Adrenal gland (tissue), 12 donors: Measurements from ENCODE around the gene MMEL1. TPM values are rescaled to one million over a fixed set of nuclear protein-coding genes. Genes with fewer than 3 reads are reported as not detected.
"Not testable (repeated sequence)": the region's sequence is repeated elsewhere in the genome, so short reads cannot be mapped to it uniquely, and the experiment has no call there.

Experiments
- DNase-seq, 7 donors: peaks; one replicate each; pipeline ENCODE4 v3.0.0-alpha.2; 2019 to 2020
- H3K27ac ChIP-seq, 5 donors: fragments of 200-600 bp; sonication (generic) in 4 of 5; 1 replicate in 3 of 5; 2 replicates in 2 of 5; pipeline versions ENCODE4 v1.5.1 to v1.8.0; 2016 to 2020; ENCODE audit warnings: mild to moderate bottlenecking in 1 of 5
- H3K27me3 ChIP-seq: fragments of 200-600 bp; 2 replicates; pipeline ENCODE4 v1.8.0; 2021
- H3K36me3 ChIP-seq, 2 donors: fragments of 200-600 bp; replicated peaks in 1 of 2; 1 replicate in 1 of 2; 2 replicates in 1 of 2; pipeline versions ENCODE4 v1.5.1 to v1.8.0; 2018 to 2022
- H3K4me1 ChIP-seq, 2 donors: fragments of 200-600 bp; replicated peaks in 1 of 2; 1 replicate in 1 of 2; 2 replicates in 1 of 2; pipeline versions ENCODE4 v1.5.1 to v1.8.0; 2018 to 2021
- H3K4me3 ChIP-seq, 4 donors: fragments of 200-600 bp; sonication (generic) in 3 of 4; one replicate each; pipeline ENCODE4 v1.5.1; 2016 to 2018
- H3K9me3 ChIP-seq, 3 donors: fragments of 200-600 bp; sonication (generic) in 1 of 3; replicated peaks in 1 of 3; 1 replicate in 2 of 3; 2 replicates in 1 of 3; pipeline versions ENCODE4 v1.5.1 to v1.8.0; 2016 to 2021
- POLR2A ChIP-seq, 2 donors: fragments of 450-650 bp; IDR thresholded peaks; one replicate each; pipeline ENCODE4 v1.6.1; 2017; ENCODE audit warnings: antibody characterized with exemption in 2 of 2, mild to moderate bottlenecking in 2 of 2, moderate library complexity in 1 of 2
- WGBS, 4 donors: extraction: QIAGEN DNeasy Blood & Tissue Kit in 2 of 4; methylation state at CpG; one replicate each; pipeline versions ENCODE4 v1.1.5 to v1.1.7; 2013 to 2017; 5-methylcytosine and 5-hydroxymethylcytosine counted together
- intact Hi-C, 2 donors: fragments of 100-400 bp; cut with DNase I; formaldehyde crosslinking; loops; one replicate each; pipeline versions ENCODE4 v1.14.1 to v1.15.0; 2022 to 2023
- polyA plus RNA-seq, 3 donors: library from polyadenylated mRNA; stranded (reverse); fragments of 200-250 nt in 2 of 3; fragments of 350-450 nt in 1 of 3; fragmentation: Illumina TruSeq in 1 of 3; extraction: RNeasy Lipid Tissue Mini Kit (QIAGEN cat#74804) in 1 of 3; gene quantifications; one replicate each; pipeline ENCODE4 v1.2.3, GENCODE V29; 2013 to 2014
- total RNA-seq, 9 donors: library from RNA; depleted of rRNA in 4 of 9; stranded (reverse); fragments of >200 nt in 4 of 9; fragments of 120-200 nt in 1 of 9; fragmentation: NEBNext Ultra II Directional in 1 of 9; extraction: Animal tissue kit (Norgen Biotek cat#: 25700) in 1 of 9; gene quantifications; one replicate each; pipeline versions ENCODE4 v1.1.0 to v1.2.4, GENCODE V29; 2013 to 2023
- TF ChIP-seq, protein P1 (sequence below), 6 experiments: fragments of 450-650 bp in 4 of 6; fragments of 200-600 bp in 2 of 6; sonication (generic) in 1 of 6; IDR thresholded peaks; 1 replicate in 5 of 6; 2 replicates in 1 of 6; pipeline versions ENCODE4 v1.5.1 to v1.8.0; 2016 to 2021; ENCODE audit warnings: antibody characterized with exemption in 6 of 6, mild to moderate bottlenecking in 2 of 6, moderate library complexity in 1 of 6
- donor health status: healthy with polysubstance abuse.
- donor health status: Bipolar disorder and iron deficiency.
- donor health status: DM: yes; HTN: yes; CAD: no.
- donor health status: DM: no; HTN: no; CAD: no.
- donor health status: DM: no; HTN: no; CAD: no.
- donor health status: DM: yes; HTN: yes; CAD: no.

MMEL1 gene
- total and polyA plus RNA-seq, 12 donors = 0.30 to 8.2 (median 2.6) TPM

DNA sequence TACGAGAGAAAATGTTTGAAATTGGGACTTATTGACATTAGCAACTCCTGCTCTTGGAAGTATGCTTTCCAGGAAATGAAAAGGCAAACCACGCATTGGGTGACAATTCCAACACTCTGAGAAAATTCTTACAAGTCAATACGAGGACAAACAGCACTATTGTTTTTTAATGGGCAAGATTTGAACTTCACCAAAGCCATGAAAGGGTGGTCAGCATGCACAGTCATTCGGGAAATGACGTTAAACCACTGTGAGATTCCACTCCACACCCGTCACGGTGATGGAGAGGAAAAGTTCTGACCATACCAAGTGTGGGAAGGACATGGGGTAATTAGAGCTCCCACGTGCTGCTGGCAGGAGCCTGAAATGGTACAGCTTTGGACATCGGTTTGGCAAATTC lies 58.5 kb downstream of the MMEL1 start:
- TF ChIP-seq, protein P1, sequence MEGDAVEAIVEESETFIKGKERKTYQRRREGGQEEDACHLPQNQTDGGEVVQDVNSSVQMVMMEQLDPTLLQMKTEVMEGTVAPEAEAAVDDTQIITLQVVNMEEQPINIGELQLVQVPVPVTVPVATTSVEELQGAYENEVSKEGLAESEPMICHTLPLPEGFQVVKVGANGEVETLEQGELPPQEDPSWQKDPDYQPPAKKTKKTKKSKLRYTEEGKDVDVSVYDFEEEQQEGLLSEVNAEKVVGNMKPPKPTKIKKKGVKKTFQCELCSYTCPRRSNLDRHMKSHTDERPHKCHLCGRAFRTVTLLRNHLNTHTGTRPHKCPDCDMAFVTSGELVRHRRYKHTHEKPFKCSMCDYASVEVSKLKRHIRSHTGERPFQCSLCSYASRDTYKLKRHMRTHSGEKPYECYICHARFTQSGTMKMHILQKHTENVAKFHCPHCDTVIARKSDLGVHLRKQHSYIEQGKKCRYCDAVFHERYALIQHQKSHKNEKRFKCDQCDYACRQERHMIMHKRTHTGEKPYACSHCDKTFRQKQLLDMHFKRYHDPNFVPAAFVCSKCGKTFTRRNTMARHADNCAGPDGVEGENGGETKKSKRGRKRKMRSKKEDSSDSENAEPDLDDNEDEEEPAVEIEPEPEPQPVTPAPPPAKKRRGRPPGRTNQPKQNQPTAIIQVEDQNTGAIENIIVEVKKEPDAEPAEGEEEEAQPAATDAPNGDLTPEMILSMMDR (IDR thresholded peaks at IDR 0.05) = no peak
- no peak for TF ChIP-seq POLR2A (IDR thresholded peaks at IDR 0.05)
- intact Hi-C loops = no loop called here
- Histone ChIP-seq H3K27me3 (peaks cover 5% of the 10 kb centered on the region), H3K4me1 (no peaks in the 10 kb centered on the region), H3K27ac (no peak overlapping the region), H3K4me3 (no peak overlapping the region), H3K36me3 (no peaks in the 10 kb centered on the region), H3K9me3 (no peaks in the 10 kb centered on the region)
- no peak for DNase-seq
- WGBS, 4 donors = 80 to 82% (median 81%) methylated on average over 9 of the region's 9 CpGs

DNA sequence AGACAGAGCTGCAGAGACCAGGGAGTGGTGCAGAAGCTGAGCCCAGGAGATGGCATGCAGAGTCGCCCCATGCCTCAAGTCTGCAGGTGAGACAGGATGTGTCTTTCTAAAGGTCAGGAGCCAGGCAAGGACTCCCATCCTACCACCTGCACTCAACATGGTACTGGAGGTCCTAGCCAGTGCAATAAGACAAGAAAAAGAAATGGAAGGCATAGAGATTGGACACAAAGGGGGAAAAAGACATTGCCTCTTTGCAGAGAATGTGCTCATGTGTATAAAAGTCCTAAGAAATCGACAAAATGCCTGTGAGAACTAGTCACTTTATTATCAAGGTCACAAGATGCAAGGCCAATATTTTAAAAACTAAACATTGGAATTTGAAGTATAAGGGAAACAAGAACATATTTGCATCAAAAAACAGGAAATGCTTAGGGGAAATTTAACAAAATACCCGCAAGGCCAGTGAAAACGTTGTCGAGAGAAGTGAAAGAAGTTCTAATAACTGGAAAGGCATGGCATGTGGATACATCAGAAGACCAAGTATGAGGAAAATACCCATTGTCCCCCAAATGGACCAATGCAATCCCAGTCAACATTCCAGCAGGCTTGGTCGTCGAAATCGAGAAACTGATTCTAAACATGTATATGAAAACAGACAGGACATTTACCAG lies 59.4 kb downstream of the MMEL1 start:
- Histone ChIP-seq H3K36me3 (no peaks in the 10 kb centered on the region), H3K4me1 (no peaks in the 10 kb centered on the region), H3K27ac (no peak overlapping the region), H3K27me3 (peaks cover 5% of the 10 kb centered on the region), H3K4me3 (no peak overlapping the region), H3K9me3 (no peaks in the 10 kb centered on the region)
- WGBS, 4 donors = 79 to 81% (median 80%) methylated on average over 8 of the region's 8 CpGs
- no peak for TF ChIP-seq POLR2A (IDR thresholded peaks at IDR 0.05)
- TF ChIP-seq, protein P1 (IDR thresholded peaks at IDR 0.05) = no peak
- intact Hi-C loops = no loop called here
- no peak for DNase-seq

DNA sequence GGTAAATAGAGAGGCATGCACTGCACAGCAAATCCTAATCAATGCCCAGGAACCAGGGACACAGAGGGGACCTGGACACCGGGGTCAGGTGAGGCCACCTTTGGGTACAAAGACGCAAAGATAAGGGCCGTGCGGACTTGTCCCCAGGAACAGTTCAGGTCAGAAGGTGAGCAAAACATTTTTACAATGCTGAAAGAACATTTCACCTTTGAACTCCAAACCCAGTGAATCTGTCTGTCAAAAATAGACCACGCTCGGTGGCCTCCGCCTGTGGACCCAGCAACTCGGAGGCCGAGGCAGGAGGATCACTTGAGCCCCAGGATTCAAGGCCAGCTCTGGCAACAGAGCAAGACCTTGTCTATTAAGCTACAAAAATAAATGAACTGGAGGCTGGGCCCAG lies 61.5 kb downstream of the MMEL1 start:
- intact Hi-C loops = no loop called here
- TF ChIP-seq POLR2A (IDR thresholded peaks at IDR 0.05) = no peak
- TF ChIP-seq, protein P1 (IDR thresholded peaks at IDR 0.05) = no peak
- Histone ChIP-seq H3K4me3 (no peak overlapping the region), H3K9me3 (no peaks in the 10 kb centered on the region), H3K27ac (no peak overlapping the region), H3K36me3 (no peaks in the 10 kb centered on the region), H3K27me3 (no peaks in the 10 kb centered on the region), H3K4me1 (no peaks in the 10 kb centered on the region)
- no peak for DNase-seq
- WGBS, 4 donors = 85 to 91% (median 87%) methylated on average over 9 of the region's 9 CpGs

DNA sequence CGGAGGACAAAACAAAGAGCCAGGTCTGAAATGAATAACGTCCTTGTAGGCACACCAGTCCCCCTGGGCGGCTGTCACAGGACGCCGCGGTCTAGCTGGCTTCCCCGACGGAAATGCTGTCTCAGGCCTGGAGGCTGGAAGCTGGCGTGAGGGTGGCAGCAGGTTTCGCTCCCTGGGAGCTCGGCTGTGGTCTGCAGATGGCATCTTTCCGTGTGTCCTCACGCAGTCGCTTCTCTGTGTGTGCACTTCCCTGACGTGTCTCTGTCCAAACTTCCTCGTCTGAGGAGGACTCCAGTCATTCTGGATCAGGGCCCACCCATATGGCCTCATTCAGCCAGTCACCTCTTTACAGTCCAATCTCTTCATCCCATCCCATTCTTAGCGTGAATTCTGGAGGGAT lies 62.5 kb downstream of the MMEL1 start:
- H3K27ac ChIP-seq = no peak overlapping the region
- intact Hi-C loops = no loop called here
- H3K36me3 ChIP-seq = no peaks in the 10 kb centered on the region
- WGBS, 4 donors = 80 to 85% (median 84%) methylated on average over 15 to 17 of the region's 17 CpGs
- H3K27me3 ChIP-seq = no peaks in the 10 kb centered on the region
- no peak overlapping the region for H3K4me3 ChIP-seq
- DNase-seq = no peak
- no peaks in the 10 kb centered on the region for H3K9me3 ChIP-seq
- no peak for TF ChIP-seq POLR2A (IDR thresholded peaks at IDR 0.05)
- TF ChIP-seq, protein P1 (IDR thresholded peaks at IDR 0.05) = no peak
- H3K4me1 ChIP-seq = no peaks in the 10 kb centered on the region

DNA sequence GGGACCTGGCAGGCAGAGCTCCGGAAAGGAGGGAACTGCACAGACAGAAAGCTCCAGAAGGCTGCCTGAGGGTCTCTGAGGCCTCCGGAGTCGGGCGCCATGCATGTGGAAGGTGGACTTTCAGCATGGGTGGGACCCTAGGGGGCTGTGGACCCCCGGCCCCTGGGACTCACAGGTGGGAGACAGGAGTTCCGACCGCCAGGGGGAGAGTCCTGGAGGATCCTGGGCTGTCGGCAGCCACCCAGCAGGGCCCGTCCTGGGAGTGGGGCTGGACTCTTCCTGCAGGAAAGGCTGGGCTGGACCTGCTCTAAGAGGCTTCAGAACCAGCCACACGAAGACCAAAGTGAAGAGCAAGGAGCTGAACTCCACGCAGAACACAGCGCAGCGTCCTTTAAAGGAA lies 63.1 kb downstream of the MMEL1 start:
- H3K4me1 ChIP-seq, H3K27ac ChIP-seq, H3K9me3 ChIP-seq, H3K4me3 ChIP-seq, H3K36me3 ChIP-seq, DNase-seq, intact Hi-C loops, H3K27me3 ChIP-seq: not testable (repeated sequence)
- WGBS, 4 donors = 76 to 91% (median 88%) methylated on average over 4 to 13 of the region's 13 CpGs
